B cell (primary cell): ENCODE data around the gene GGNBP2. TPM values are rescaled to one million over a fixed set of nuclear protein-coding genes. Genes with fewer than 3 reads are reported as not detected.

Experiments
- ATAC-seq: fragments of 200-7000 bp; cut with Tn5 transposase; one replicate; pipeline ENCODE4 v1.10.0; 2021; ENCODE audit warnings: low read depth, mild to moderate bottlenecking, moderate number of reproducible peaks, moderate library complexity
- CTCF ChIA-PET: fragments of 350-600 bp; sonication (Branson Sonifier 250); formaldehyde crosslinking; loops from one replicate; lab custom pipeline; 2021; ENCODE audit warnings: antibody characterized with exemption, inconsistent platforms; lab: Charles Lee
- POLR2A ChIA-PET: fragments of 350-600 bp; sonication (Branson Sonifier 250); formaldehyde crosslinking; loops from one replicate; lab custom pipeline; 2021; ENCODE audit warnings: antibody characterized with exemption; lab: Charles Lee
- DNase-seq: peaks from one replicate; pipeline ENCODE4 v3.0.0; 2013
- H2AFZ ChIP-seq: 2 replicates; pipeline ENCODE4 v1.6.1; 2012; ENCODE audit warnings: mild to moderate bottlenecking, low read depth, low read length; ENCODE audit not compliant: insufficient read depth, poor library complexity, severe bottlenecking
- H3K27ac ChIP-seq, 2 donors: 1 replicate in 1 of 2; 2 replicates in 1 of 2; pipeline ENCODE4 v1.5.1; 2012 to 2013; ENCODE audit warnings: low read length in 2 of 2, mild to moderate bottlenecking in 2 of 2, moderate library complexity in 1 of 2
- H3K27me3 ChIP-seq, 4 experiments: fragments of 200-600 bp in 1 of 4; sonication (generic) in 1 of 4; replicated peaks in 1 of 4; 1 replicate in 2 of 4; 2 replicates in 2 of 4; pipeline versions ENCODE4 v1.6.1 to v1.7.0; 2013 to 2016; ENCODE audit warnings: low read length in 3 of 4, mild to moderate bottlenecking in 2 of 4, mixed read lengths in 1 of 4, moderate library complexity in 1 of 4; ENCODE audit not compliant: insufficient read depth in 4 of 4, control insufficient read depth in 3 of 4; ENCODE audit errors: control extremely low read depth in 1 of 4
- H3K36me3 ChIP-seq, 2 experiments: replicated peaks in 1 of 2; 1 replicate in 1 of 2; 2 replicates in 1 of 2; pipeline versions ENCODE4 v1.6.1 to v1.7.1; 2013; ENCODE audit warnings: low read length in 1 of 2; ENCODE audit not compliant: insufficient read depth in 2 of 2, control insufficient read depth in 1 of 2; ENCODE audit errors: control extremely low read depth in 1 of 2, extremely low read depth in 1 of 2
- H3K4me1 ChIP-seq, 2 donors: fragments of 200-600 bp in 1 of 2; sonication (generic) in 1 of 2; 1 replicate in 1 of 2; 2 replicates in 1 of 2; pipeline versions ENCODE4 v1.5.1 to v1.6.1; 2013 to 2017; ENCODE audit warnings: low read length in 2 of 2; ENCODE audit not compliant: control insufficient read depth in 2 of 2, insufficient read depth in 2 of 2
- H3K4me2 ChIP-seq: replicated peaks from 2 replicates; pipeline ENCODE3; 2012; ENCODE audit warnings: mild to moderate bottlenecking, low read depth, low read length; ENCODE audit not compliant: poor library complexity, severe bottlenecking
- H3K4me3 ChIP-seq, 5 experiments: fragments of 200-600 bp in 1 of 5; sonication (generic) in 1 of 5; 1 replicate in 3 of 5; 2 replicates in 2 of 5; pipeline versions ENCODE4 v1.5.1 to v1.7.0; 2011 to 2016; ENCODE audit warnings: low read length in 4 of 5, mild to moderate bottlenecking in 4 of 5, low read depth in 2 of 5, control low read depth in 1 of 5, moderate library complexity in 1 of 5; ENCODE audit not compliant: insufficient read depth in 1 of 5; ENCODE audit errors: control extremely low read depth in 1 of 5, extremely low read depth in 1 of 5
- H3K79me2 ChIP-seq: fragments of 200-600 bp; sonication (generic); one replicate; pipeline ENCODE4 v1.6.0; 2016; ENCODE audit warnings: low read length; ENCODE audit not compliant: control insufficient read depth, insufficient read depth
- H3K9ac ChIP-seq: fragments of 200-600 bp; sonication (generic); 2 replicates; pipeline ENCODE4 v1.6.1; 2017; ENCODE audit warnings: mild to moderate bottlenecking, low read length, moderate library complexity
- H3K9me3 ChIP-seq, 3 donors: one replicate each; pipeline versions ENCODE4 v1.6.1 to v1.7.1; 2013; ENCODE audit warnings: low read length in 2 of 3; ENCODE audit not compliant: control insufficient read depth in 2 of 3, insufficient read depth in 1 of 3; ENCODE audit errors: control extremely low read depth in 1 of 3
- H4K20me1 ChIP-seq: 2 replicates; pipeline ENCODE4 v1.6.0; 2012; ENCODE audit warnings: mild to moderate bottlenecking, low read length; ENCODE audit not compliant: insufficient read depth, control insufficient read depth, poor library complexity, severe bottlenecking
- H3K27ac Mint-ChIP-seq: one replicate; pipeline ENCODE4 v1.8.0; 2021; ENCODE audit warnings: mixed read lengths
- H3K27me3 Mint-ChIP-seq: one replicate; pipeline ENCODE4 v1.8.0; 2021; ENCODE audit warnings: mixed read lengths
- H3K4me1 Mint-ChIP-seq: one replicate; pipeline ENCODE4 v1.8.0; 2021; ENCODE audit warnings: mixed read lengths
- H3K4me3 Mint-ChIP-seq: one replicate; pipeline ENCODE4 v1.8.0; 2021; ENCODE audit warnings: mixed read lengths
- H3K9me3 Mint-ChIP-seq: one replicate; pipeline ENCODE4 v1.8.0; 2022; ENCODE audit warnings: mixed read lengths; ENCODE audit not compliant: insufficient read depth
- EZH2 ChIP-seq: IDR thresholded peaks from 2 replicates; pipeline ENCODE4 v1.6.1; 2012; ENCODE audit warnings: borderline replicate concordance, low read depth, mild to moderate bottlenecking, moderate library complexity, low read length; ENCODE audit not compliant: insufficient read depth, poor library complexity, severe bottlenecking
- WGBS: methylation state at CpG from one replicate; pipeline ENCODE4 v1.1.5; 2013; ENCODE audit warnings: missing lambda C conversion rate; ENCODE audit not compliant: insufficient coverage; 5-methylcytosine and 5-hydroxymethylcytosine counted together
- intact Hi-C: fragments of 100-400 bp; cut with micrococcal nuclease; formaldehyde crosslinking; loops from one replicate; pipeline ENCODE4 v1.10.0; 2022
- polyA plus RNA-seq: library from polyadenylated mRNA; depleted of rRNA; stranded (reverse); fragments of >200 nt; gene quantifications from 2 replicates; pipeline ENCODE4 v1.2.3, GENCODE V29; 2012
- total RNA-seq, 2 donors: library from RNA; stranded (reverse); fragments of 120-200 nt in 1 of 2; gene quantifications; 1 replicate in 1 of 2; 2 replicates in 1 of 2; pipeline versions ENCODE4 v1.2.3 to v1.2.4, GENCODE V29; 2013 to 2022
- TF ChIP-seq, protein P1 (sequence below): fragments of 200-600 bp; IDR thresholded peaks from one replicate; pipeline ENCODE4 v1.8.0; 2022; ENCODE audit warnings: antibody characterized with exemption, mild to moderate bottlenecking

The GGNBP2 gene
- total and polyA plus RNA-seq, 2 donors (not counting 1 experiment from before 2014, with no cell fraction given), result 107 to 137 TPM

DNA sequence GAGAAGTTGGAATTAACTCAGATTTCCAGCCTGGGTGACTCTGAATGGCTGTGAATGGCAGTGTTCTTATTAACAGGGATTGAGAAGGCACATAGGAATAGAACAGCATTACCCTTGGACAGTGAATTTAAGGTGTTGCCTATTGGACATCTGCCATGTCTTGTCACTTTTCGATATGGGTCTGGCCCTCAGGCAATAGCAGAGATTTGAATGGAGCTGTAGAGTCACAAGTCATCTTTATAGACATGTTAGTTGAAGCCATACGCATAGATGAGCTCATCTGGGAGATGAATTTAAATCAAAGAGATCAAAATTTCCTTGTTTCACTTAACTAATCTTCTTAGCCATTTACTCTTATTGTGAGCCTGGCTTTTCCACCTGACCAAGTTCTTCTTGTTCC lies 32.1 kb downstream of the GGNBP2 start:
- Histone ChIP-seq H3K4me2 (no peak overlapping the region), H4K20me1 (peaks cover 50% of the 10 kb centered on the region), H3K36me3 (peaks cover 2 to 66% of the 10 kb centered on the region in 2 experiments), H3K79me2 (peaks cover 47% of the 10 kb centered on the region), H2AFZ (no peak overlapping the region), H3K9me3 (no peaks in the 10 kb centered on the region), H3K27me3 (no peaks in the 10 kb centered on the region), H3K9ac (no peak overlapping the region), H3K4me3 (no peak overlapping the region), H3K27ac (no peak overlapping the region), H3K4me1 (no peaks in the 10 kb centered on the region)
- intact Hi-C loops, result no loop called here
- no peak overlapping the region for H3K4me3 Mint-ChIP-seq
- no peaks in the 10 kb centered on the region for H3K27me3 Mint-ChIP-seq
- ChIA-PET POLR2A (no interaction called here), CTCF (no interaction called here)
- WGBS, result 100% methylated on average over 1 of the region's 2 CpGs
- H3K27ac Mint-ChIP-seq, result no peak overlapping the region
- TF ChIP-seq EZH2, result no peak
- TF ChIP-seq, protein P1, sequence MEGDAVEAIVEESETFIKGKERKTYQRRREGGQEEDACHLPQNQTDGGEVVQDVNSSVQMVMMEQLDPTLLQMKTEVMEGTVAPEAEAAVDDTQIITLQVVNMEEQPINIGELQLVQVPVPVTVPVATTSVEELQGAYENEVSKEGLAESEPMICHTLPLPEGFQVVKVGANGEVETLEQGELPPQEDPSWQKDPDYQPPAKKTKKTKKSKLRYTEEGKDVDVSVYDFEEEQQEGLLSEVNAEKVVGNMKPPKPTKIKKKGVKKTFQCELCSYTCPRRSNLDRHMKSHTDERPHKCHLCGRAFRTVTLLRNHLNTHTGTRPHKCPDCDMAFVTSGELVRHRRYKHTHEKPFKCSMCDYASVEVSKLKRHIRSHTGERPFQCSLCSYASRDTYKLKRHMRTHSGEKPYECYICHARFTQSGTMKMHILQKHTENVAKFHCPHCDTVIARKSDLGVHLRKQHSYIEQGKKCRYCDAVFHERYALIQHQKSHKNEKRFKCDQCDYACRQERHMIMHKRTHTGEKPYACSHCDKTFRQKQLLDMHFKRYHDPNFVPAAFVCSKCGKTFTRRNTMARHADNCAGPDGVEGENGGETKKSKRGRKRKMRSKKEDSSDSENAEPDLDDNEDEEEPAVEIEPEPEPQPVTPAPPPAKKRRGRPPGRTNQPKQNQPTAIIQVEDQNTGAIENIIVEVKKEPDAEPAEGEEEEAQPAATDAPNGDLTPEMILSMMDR, result no peak
- no peak for DNase-seq
- no peaks in the 10 kb centered on the region for H3K9me3 Mint-ChIP-seq
- no peaks in the 10 kb centered on the region for H3K4me1 Mint-ChIP-seq
- no peak for ATAC-seq

DNA sequence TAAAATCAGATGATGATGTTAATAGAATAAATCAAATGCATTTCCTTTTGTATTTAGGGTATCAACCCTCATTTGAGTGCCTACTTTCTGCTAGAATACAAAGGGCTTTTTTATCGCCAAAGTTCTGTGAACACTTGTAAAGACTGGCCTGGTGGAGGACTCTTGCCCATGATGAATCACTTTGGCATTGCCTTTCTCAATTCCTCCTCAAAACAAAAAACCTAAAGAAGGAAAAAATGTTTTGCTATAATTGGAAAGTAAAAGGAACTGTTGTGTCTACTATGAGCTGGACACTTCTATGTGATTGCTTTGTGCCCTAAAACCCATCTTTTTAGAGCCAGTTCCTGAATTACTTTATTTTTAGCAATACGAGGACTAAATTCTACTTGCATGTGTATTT lies 34.0 kb downstream of the GGNBP2 start:
- no peak overlapping the region for H3K4me3 ChIP-seq
- POLR2A ChIA-PET, result no interaction called here
- H4K20me1 ChIP-seq, result peaks cover 39% of the 10 kb centered on the region
- intact Hi-C loops, result no loop called here
- Mint-ChIP-seq H3K27ac (no peak overlapping the region), H3K4me3 (no peak overlapping the region), H3K9me3 (no peaks in the 10 kb centered on the region), H3K4me1 (no peaks in the 10 kb centered on the region), H3K27me3 (no peaks in the 10 kb centered on the region)
- peaks cover 31% of the 10 kb centered on the region for H3K79me2 ChIP-seq
- no peaks in the 10 kb centered on the region for H3K4me1 ChIP-seq
- ATAC-seq (no peak), DNase-seq (no peak)
- H3K9ac ChIP-seq, result no peak overlapping the region
- WGBS, result 100% methylated on average over 1 of the region's 2 CpGs
- CTCF ChIA-PET, result no interaction called here
- no peaks in the 10 kb centered on the region for H3K9me3 ChIP-seq
- H3K4me2 ChIP-seq, result no peak overlapping the region
- no peak overlapping the region for H2AFZ ChIP-seq
- TF ChIP-seq, protein P1, result no peak
- TF ChIP-seq EZH2, result no peak
- H3K27ac ChIP-seq, result no peak overlapping the region
- H3K27me3 ChIP-seq, result no peaks in the 10 kb centered on the region
- H3K36me3 ChIP-seq, result peaks cover 2 to 74% of the 10 kb centered on the region in 2 experiments
